KOPT-K1 (cell line): Measurements from ENCODE around the gene NUP62.

Experiments used
- H3K27ac ChIP-seq: fragments of 200-600 bp; sonication (generic); 2 replicates; pipeline ENCODE4 v1.5.1; 2016; ENCODE audit warnings: antibody characterized with exemption, mild to moderate bottlenecking, low read depth, low read length; ENCODE audit not compliant: poor library complexity, severe bottlenecking
- H3K36me3 ChIP-seq: fragments of 200-600 bp; sonication (generic); 2 replicates; pipeline ENCODE4 v1.5.1; 2017; ENCODE audit warnings: antibody characterized with exemption, mild to moderate bottlenecking, low read length, moderate library complexity; ENCODE audit not compliant: insufficient read depth
- H3K9me3 ChIP-seq: fragments of 200-600 bp; sonication (generic); 2 replicates; pipeline ENCODE4 v1.5.1; 2017; ENCODE audit warnings: antibody characterized with exemption, low read length, mild to moderate bottlenecking; ENCODE audit not compliant: insufficient read depth, poor library complexity, severe bottlenecking

NUP62 gene

GRCh38 chr19:49908480-49909420 is 20.6 kb downstream of the NUP62 start:
- Histone ChIP-seq H3K36me3 (peaks cover 82% of the 10 kb centered on the region), H3K27ac (no peak overlapping the region), H3K9me3 (no peaks in the 10 kb centered on the region)

GRCh38 chr19:49907745-49908446 is 21.4 kb downstream of the NUP62 start:
- H3K27ac ChIP-seq, result no peak overlapping the region
- peaks cover 74% of the 10 kb centered on the region for H3K36me3 ChIP-seq
- no peaks in the 10 kb centered on the region for H3K9me3 ChIP-seq

GRCh38 chr19:49906879-49907564 is 22.3 kb downstream of the NUP62 start:
- Histone ChIP-seq H3K36me3 (peaks cover 65% of the 10 kb centered on the region), H3K9me3 (no peaks in the 10 kb centered on the region), H3K27ac (no peak overlapping the region)

GRCh38 chr19:49904136-49904535 is 25.2 kb downstream of the NUP62 start:
- Histone ChIP-seq H3K36me3 (peaks cover 36% of the 10 kb centered on the region), H3K9me3 (no peaks in the 10 kb centered on the region), H3K27ac (no peak overlapping the region)

- H3K27ac ChIP-seq, result no peak within 1 kb of the TSS
- H3K9me3 ChIP-seq, result no peaks in the 10 kb centered on the region
- H3K36me3 ChIP-seq, result no peaks in the 10 kb centered on the region
These were observed 32.3 kb downstream of the NUP62 start, which contains the start of gene IL4I1 for GRCh38 chr19:49896863-49897621. TSS of gene IL4I1 (minus strand) at chr19:49896887. CDS start at chr19:49896160, 727 bp downstream.

- Histone ChIP-seq H3K9me3 (no peaks in the 10 kb centered on the region), H3K27ac (no peak overlapping the region), H3K36me3 (no peaks in the 10 kb centered on the region)
These were observed 33.6 kb downstream of the NUP62 start for GRCh38 chr19:49895566-49896297.

- Histone ChIP-seq H3K9me3 (no peaks in the 10 kb centered on the region), H3K27ac (no peak overlapping the region), H3K36me3 (no peaks in the 10 kb centered on the region)
These were observed 34.3 kb downstream of the NUP62 start for GRCh38 chr19:49894879-49895565.

GRCh38 chr19:49894011-49894664 is 35.2 kb downstream of the NUP62 start:
- Histone ChIP-seq H3K36me3 (no peaks in the 10 kb centered on the region), H3K9me3 (no peaks in the 10 kb centered on the region), H3K27ac (no peak overlapping the region)

- Histone ChIP-seq H3K27ac (no peak overlapping the region), H3K36me3 (no peaks in the 10 kb centered on the region), H3K9me3 (no peaks in the 10 kb centered on the region)
These were observed 36.6 kb downstream of the NUP62 start for GRCh38 chr19:49892716-49893115.

- H3K36me3 ChIP-seq, result no peaks in the 10 kb centered on the region
- no peak overlapping the region for H3K27ac ChIP-seq
- no peaks in the 10 kb centered on the region for H3K9me3 ChIP-seq
These were observed 37.9 kb downstream of the NUP62 start for GRCh38 chr19:49891393-49891792.

GRCh38 chr19:49890349-49891311 is 38.7 kb downstream of the NUP62 start:
- H3K27ac ChIP-seq, result no peak overlapping the region
- no peaks in the 10 kb centered on the region for H3K9me3 ChIP-seq
- no peaks in the 10 kb centered on the region for H3K36me3 ChIP-seq

- Histone ChIP-seq H3K27ac (no peak overlapping the region), H3K9me3 (no peaks in the 10 kb centered on the region), H3K36me3 (peaks cover 2% of the 10 kb centered on the region; the same call in 1 of the 2 replicates)
These were observed 39.5 kb downstream of the NUP62 start for GRCh38 chr19:49889687-49890348.
